Liver (tissue), 3 donors: ENCODE measurements around the gene NR4A1.
A peak's percentile ranks its signal among the peaks of the same experiment; 100 is the strongest.

ENCODE experiments used
- HNF4G ChIP-seq: IDR thresholded peaks from 2 replicates; pipeline ENCODE4 v1.6.1; 2016; ENCODE audit warnings: antibody characterized with exemption
- SP1 ChIP-seq: IDR thresholded peaks from 2 replicates; pipeline ENCODE4 v1.6.1; 2018; ENCODE audit warnings: antibody characterized with exemption, mild to moderate bottlenecking
- TAF1 ChIP-seq: conservative IDR thresholded peaks from 2 replicates; pipeline ENCODE4 v1.6.1; 2016; ENCODE audit warnings: antibody characterized with exemption, mild to moderate bottlenecking
- TF ChIP-seq, protein P1 (sequence below): fragments of 150-350 bp; IDR thresholded peaks from 2 replicates; pipeline ENCODE4 v1.5.1; 2017; ENCODE audit warnings: improper control_type of control experiment, low read depth, low read length; ENCODE audit not compliant: missing input control
- donor health status: healthy.
- donor health status: healthy.

- TF ChIP-seq HNF4G (no peak), TAF1 (no peak), SP1 (no peak)
- TF ChIP-seq, protein P1, sequence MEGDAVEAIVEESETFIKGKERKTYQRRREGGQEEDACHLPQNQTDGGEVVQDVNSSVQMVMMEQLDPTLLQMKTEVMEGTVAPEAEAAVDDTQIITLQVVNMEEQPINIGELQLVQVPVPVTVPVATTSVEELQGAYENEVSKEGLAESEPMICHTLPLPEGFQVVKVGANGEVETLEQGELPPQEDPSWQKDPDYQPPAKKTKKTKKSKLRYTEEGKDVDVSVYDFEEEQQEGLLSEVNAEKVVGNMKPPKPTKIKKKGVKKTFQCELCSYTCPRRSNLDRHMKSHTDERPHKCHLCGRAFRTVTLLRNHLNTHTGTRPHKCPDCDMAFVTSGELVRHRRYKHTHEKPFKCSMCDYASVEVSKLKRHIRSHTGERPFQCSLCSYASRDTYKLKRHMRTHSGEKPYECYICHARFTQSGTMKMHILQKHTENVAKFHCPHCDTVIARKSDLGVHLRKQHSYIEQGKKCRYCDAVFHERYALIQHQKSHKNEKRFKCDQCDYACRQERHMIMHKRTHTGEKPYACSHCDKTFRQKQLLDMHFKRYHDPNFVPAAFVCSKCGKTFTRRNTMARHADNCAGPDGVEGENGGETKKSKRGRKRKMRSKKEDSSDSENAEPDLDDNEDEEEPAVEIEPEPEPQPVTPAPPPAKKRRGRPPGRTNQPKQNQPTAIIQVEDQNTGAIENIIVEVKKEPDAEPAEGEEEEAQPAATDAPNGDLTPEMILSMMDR, result peak; percentile 53
These were observed 47.1 kb upstream of the NR4A1 start for GRCh38 chr12:52004042-52004648.
